HEK293 (cell line): ENCODE data around the gene SYCP3.

Experiments used
- BCL11B ChIP-seq: fragments of 450-650 bp; formaldehyde crosslinking; IDR thresholded peaks from 2 replicates; pipeline ENCODE4 v1.5.1; 2016; ENCODE audit warnings: low read depth, missing biosample characterization, missing genetic modification characterization
- FEZF1 ChIP-seq: fragments of 450-650 bp; formaldehyde crosslinking; IDR thresholded peaks from 2 replicates; pipeline ENCODE4 v1.5.1; 2016; ENCODE audit warnings: missing biosample characterization, missing genetic modification characterization
- IKZF3 ChIP-seq: fragments of 450-650 bp; IDR thresholded peaks from 2 replicates; pipeline ENCODE4 v1.5.0; 2018; ENCODE audit warnings: missing biosample characterization, mild to moderate bottlenecking, missing genetic modification characterization, moderate library complexity
- KLF8 ChIP-seq: fragments of 450-650 bp; formaldehyde crosslinking; IDR thresholded peaks from 2 replicates; pipeline ENCODE4 v1.5.1; 2016; ENCODE audit warnings: missing biosample characterization, missing genetic modification characterization
- MEIS1 ChIP-seq: sonication (generic); formaldehyde crosslinking; IDR thresholded peaks from 2 replicates; pipeline ENCODE4 v1.8.1; 2022; ENCODE audit warnings: missing genetic modification reagents, mild to moderate bottlenecking, borderline replicate concordance
- MZF1 ChIP-seq: fragments of 450-650 bp; formaldehyde crosslinking; IDR thresholded peaks from 2 replicates; pipeline ENCODE4 v1.5.1; 2017; ENCODE audit warnings: missing biosample characterization, missing genetic modification characterization, borderline replicate concordance
- PATZ1 ChIP-seq: fragments of 450-650 bp; formaldehyde crosslinking; IDR thresholded peaks from 2 replicates; pipeline ENCODE4 v1.5.1; 2016; ENCODE audit warnings: missing biosample characterization, missing genetic modification characterization
- PRDM4 ChIP-seq: fragments of 450-650 bp; formaldehyde crosslinking; IDR thresholded peaks from 2 replicates; pipeline ENCODE4 v1.5.1; 2017; ENCODE audit warnings: missing biosample characterization, missing genetic modification characterization
- SALL2 ChIP-seq: fragments of 450-650 bp; formaldehyde crosslinking; IDR thresholded peaks from 2 replicates; pipeline ENCODE4 v1.5.0; 2017; ENCODE audit warnings: missing biosample characterization, mild to moderate bottlenecking, missing genetic modification characterization, borderline replicate concordance
- SETDB1 ChIP-seq: IDR thresholded peaks from one replicate; pipeline ENCODE4 v1.6.1; 2017; ENCODE audit warnings: mild to moderate bottlenecking, low read length, moderate library complexity, mixed read lengths; ENCODE audit not compliant: insufficient read length
- SP2 ChIP-seq: fragments of 450-650 bp; formaldehyde crosslinking; IDR thresholded peaks from 2 replicates; pipeline ENCODE4 v1.5.1; 2016; ENCODE audit warnings: missing biosample characterization, missing genetic modification characterization
- WT1 ChIP-seq: fragments of 450-650 bp; formaldehyde crosslinking; IDR thresholded peaks from 2 replicates; pipeline ENCODE4 v1.5.1; 2016; ENCODE audit warnings: missing biosample characterization, missing genetic modification characterization
- ZBTB17 ChIP-seq: fragments of 450-650 bp; formaldehyde crosslinking; IDR thresholded peaks from 2 replicates; pipeline ENCODE4 v1.5.1; 2016; ENCODE audit warnings: missing biosample characterization, missing genetic modification characterization
- ZBTB49 ChIP-seq: fragments of 450-650 bp; formaldehyde crosslinking; IDR thresholded peaks from 2 replicates; pipeline ENCODE4 v1.5.1; 2016; ENCODE audit warnings: missing biosample characterization, missing genetic modification characterization, low read depth
- ZBTB7A ChIP-seq: fragments of 450-650 bp; formaldehyde crosslinking; IDR thresholded peaks from 2 replicates; pipeline ENCODE4 v1.5.1; 2016; ENCODE audit warnings: low read depth, missing biosample characterization, missing genetic modification characterization
- ZNF223 ChIP-seq: fragments of 450-650 bp; formaldehyde crosslinking; IDR thresholded peaks from 2 replicates; pipeline ENCODE4 v1.5.1; 2016; ENCODE audit warnings: missing biosample characterization, missing genetic modification characterization
- ZNF248 ChIP-seq: fragments of 450-650 bp; formaldehyde crosslinking; IDR thresholded peaks from 2 replicates; pipeline ENCODE4 v1.5.1; 2017; ENCODE audit warnings: missing biosample characterization, missing genetic modification characterization
- ZNF266 ChIP-seq: fragments of 450-650 bp; formaldehyde crosslinking; IDR thresholded peaks from 2 replicates; pipeline ENCODE4 v1.5.1; 2016; ENCODE audit warnings: missing biosample characterization, missing genetic modification characterization, low read depth
- ZNF274 ChIP-seq, 2 experiments: fragments of 200-500 bp in 1 of 2; fragments of 450-650 bp in 1 of 2; sonication (Bioruptor generic) in 1 of 2; formaldehyde crosslinking in 1 of 2; IDR thresholded peaks; 2 replicates each; pipeline versions ENCODE4 v1.5.1 to v1.6.1; 2014 to 2016; ENCODE audit warnings: borderline replicate concordance in 1 of 2, inconsistent platforms in 1 of 2, low read length in 1 of 2, missing biosample characterization in 1 of 2, missing genetic modification characterization in 1 of 2
- ZNF488 ChIP-seq: fragments of 450-650 bp; formaldehyde crosslinking; IDR thresholded peaks from 2 replicates; pipeline ENCODE4 v1.5.1; 2016; ENCODE audit warnings: missing biosample characterization, missing genetic modification characterization
- ZNF521 ChIP-seq: fragments of 450-650 bp; formaldehyde crosslinking; IDR thresholded peaks from 2 replicates; pipeline ENCODE4 v1.5.1; 2017; ENCODE audit warnings: missing biosample characterization, mild to moderate bottlenecking, missing genetic modification characterization
- ZNF549 ChIP-seq: fragments of 450-650 bp; IDR thresholded peaks from 2 replicates; pipeline ENCODE4 v1.5.1; 2018; ENCODE audit warnings: missing biosample characterization, missing genetic modification characterization, mild to moderate bottlenecking, inconsistent platforms, moderate library complexity
- ZNF626 ChIP-seq: fragments of 450-650 bp; sonication (Bioruptor Pico); formaldehyde crosslinking; IDR thresholded peaks from 2 replicates; pipeline ENCODE4 v1.5.1; 2018; ENCODE audit warnings: missing biosample characterization, missing genetic modification characterization, inconsistent platforms
- ZNF791 ChIP-seq: fragments of 450-650 bp; formaldehyde crosslinking; IDR thresholded peaks from 2 replicates; pipeline ENCODE4 v1.5.1; 2016; ENCODE audit warnings: missing biosample characterization, missing genetic modification characterization
- ZNF843 ChIP-seq: fragments of 450-650 bp; formaldehyde crosslinking; IDR thresholded peaks from 2 replicates; pipeline ENCODE4 v1.5.1; 2016; ENCODE audit warnings: missing biosample characterization, missing genetic modification characterization
- ZSCAN23 ChIP-seq: fragments of 450-650 bp; formaldehyde crosslinking; IDR thresholded peaks from 2 replicates; pipeline ENCODE4 v1.5.1; 2016; ENCODE audit warnings: missing biosample characterization, missing genetic modification characterization
- ZXDB ChIP-seq: fragments of 450-650 bp; formaldehyde crosslinking; IDR thresholded peaks from 2 replicates; pipeline ENCODE4 v1.5.1; 2016; ENCODE audit warnings: missing biosample characterization, missing genetic modification characterization
- TF ChIP-seq, protein P1 (sequence below): fragments of 450-650 bp; formaldehyde crosslinking; IDR thresholded peaks from 2 replicates; pipeline ENCODE4 v1.5.1; 2016; ENCODE audit warnings: missing biosample characterization, missing genetic modification characterization

Gene SYCP3

DNA sequence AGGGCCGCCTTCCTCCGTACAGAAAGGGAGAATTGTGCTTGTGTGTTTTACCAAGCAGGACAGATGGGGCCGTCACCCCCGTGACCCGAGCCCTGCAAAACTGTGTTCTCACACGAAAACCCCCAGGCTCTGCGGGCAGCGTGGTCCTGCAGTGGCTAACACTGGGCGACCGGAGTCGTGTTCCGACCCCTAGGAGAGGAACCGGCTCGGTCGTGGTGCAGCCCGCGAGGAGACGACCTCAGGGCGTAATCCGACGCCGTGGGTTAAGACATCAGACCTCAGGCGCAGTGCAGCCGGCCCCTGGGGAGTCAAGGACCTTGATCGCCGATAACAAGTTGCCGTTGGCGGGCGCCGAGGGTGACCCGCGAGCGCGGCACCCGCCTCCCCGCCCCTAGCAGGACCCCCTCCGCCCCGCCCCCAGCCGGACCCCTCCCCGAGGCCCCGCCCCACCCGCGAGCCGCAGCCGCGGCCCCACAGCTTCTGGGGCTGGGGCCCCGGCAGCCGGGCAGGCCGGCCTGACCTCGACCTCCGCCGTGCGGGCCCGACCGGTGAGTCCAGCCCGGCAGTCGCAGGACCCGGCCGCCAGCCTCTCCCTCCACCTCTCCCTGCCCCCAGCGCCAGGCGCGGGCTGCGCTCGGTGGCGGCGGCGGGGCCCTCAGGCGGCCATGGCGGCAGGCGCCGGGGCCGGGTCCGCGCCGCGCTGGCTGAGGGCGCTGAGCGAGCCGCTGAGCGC lies 41.9 kb downstream of the SYCP3 start, which contains the start of gene CHPT1 (continued):
- TF ChIP-seq IKZF3 (tag by site-specific recombination) (no peak), ZNF626 (tag by site-specific recombination) (no peak), ZNF266 (tag by site-specific recombination) (no peak), ZNF549 (tag by site-specific recombination) (no peak), BCL11B (tag by site-specific recombination) (peak; percentile 65; the same call in 1 of the 2 replicates), ZBTB49 (tag by site-specific recombination) (no peak), ZXDB (tag by site-specific recombination) (peak; percentile 68), ZNF274 (IDR thresholded peaks at IDR 0.05; ENCODE audit: low read length) (no peak), ZNF274 (tag by site-specific recombination; IDR thresholded peaks at IDR 0.05; ENCODE audit: borderline replicate concordance) (no peak), SETDB1 (no peak), ZBTB7A (tag by site-specific recombination) (no peak), MEIS1 (CRISPR knock-in tag) (0 out of 2 replicates have a peak, but pooled peaks have one; percentile 29), ZNF791 (tag by site-specific recombination) (no peak), ZNF223 (no peak), ZNF521 (no peak), ZNF488 (tag by site-specific recombination) (no peak), PRDM4 (tag by site-specific recombination) (peak; percentile 27; the same call in 1 of the 2 replicates), ZNF843 (tag by site-specific recombination) (peak; percentile 43; the same call in 1 of the 2 replicates), PATZ1 (tag by site-specific recombination) (0 out of 2 replicates have a peak, but pooled peaks have one; percentile 31), WT1 (tag by site-specific recombination) (no peak), SALL2 (no peak), MZF1 (no peak), KLF8 (tag by site-specific recombination) (0 out of 2 replicates have a peak, but pooled peaks have one; percentile 28), ZNF248 (tag by site-specific recombination) (no peak), ZBTB17 (tag by site-specific recombination) (peak; percentile 73; the same call in 1 of the 2 replicates), SP2 (tag by site-specific recombination) (peak; percentile 28), ZSCAN23 (tag by site-specific recombination) (no peak), FEZF1 (tag by site-specific recombination) (no peak)
- TF ChIP-seq, protein P1, sequence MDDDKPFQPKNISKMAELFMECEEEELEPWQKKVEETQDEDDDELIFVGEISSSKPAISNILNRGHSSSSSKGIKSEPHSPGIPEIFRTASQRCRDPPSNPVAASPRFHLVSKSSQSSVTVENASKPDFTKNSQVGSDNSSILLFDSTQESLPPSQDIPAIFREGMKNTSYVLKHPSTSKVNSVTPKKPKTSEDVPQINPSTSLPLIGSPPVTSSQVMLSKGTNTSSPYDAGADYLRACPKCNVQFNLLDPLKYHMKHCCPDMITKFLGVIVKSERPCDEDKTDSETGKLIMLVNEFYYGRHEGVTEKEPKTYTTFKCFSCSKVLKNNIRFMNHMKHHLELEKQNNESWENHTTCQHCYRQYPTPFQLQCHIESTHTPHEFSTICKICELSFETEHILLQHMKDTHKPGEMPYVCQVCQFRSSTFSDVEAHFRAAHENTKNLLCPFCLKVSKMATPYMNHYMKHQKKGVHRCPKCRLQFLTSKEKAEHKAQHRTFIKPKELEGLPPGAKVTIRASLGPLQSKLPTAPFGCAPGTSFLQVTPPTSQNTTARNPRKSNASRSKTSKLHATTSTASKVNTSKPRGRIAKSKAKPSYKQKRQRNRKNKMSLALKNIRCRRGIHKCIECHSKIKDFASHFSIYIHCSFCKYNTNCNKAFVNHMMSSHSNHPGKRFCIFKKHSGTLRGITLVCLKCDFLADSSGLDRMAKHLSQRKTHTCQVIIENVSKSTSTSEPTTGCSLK, result no peak
